BJ (cell line): ENCODE results near the gene RHBDD1. TPM values are rescaled to one million over a fixed set of nuclear protein-coding genes. Genes with fewer than 3 reads are reported as not detected.

ENCODE experiments used
- CTCF ChIA-PET: fragments of 350-600 bp; formaldehyde crosslinking; extraction: SDS; loops from one replicate; lab custom pipeline; 2021; ENCODE audit warnings: antibody characterized with exemption, inconsistent platforms; lab: Yijun Ruan, JAX
- POLR2A ChIA-PET: fragments of 300-600 bp; sonication (Branson Sonifier 250); formaldehyde crosslinking; extraction: SDS; loops from one replicate; lab custom pipeline; 2021; ENCODE audit warnings: antibody characterized with exemption; lab: Charles Lee
- DNase-seq: peaks from one replicate; pipeline ENCODE4 v3.0.0-alpha.2; 2011; ENCODE audit warnings: low read depth
- H3K27me3 ChIP-seq: 2 replicates; pipeline ENCODE4 v1.6.0; 2011; ENCODE audit warnings: low read length; ENCODE audit not compliant: control insufficient read depth, insufficient read depth
- H3K36me3 ChIP-seq: 2 replicates; pipeline ENCODE4 v1.5.1; 2011; ENCODE audit warnings: low read length; ENCODE audit not compliant: control insufficient read depth, insufficient read depth
- H3K4me3 ChIP-seq: 2 replicates; pipeline ENCODE4 v1.5.1; 2011; ENCODE audit warnings: low read depth, mild to moderate bottlenecking, control low read depth, low read length
- CTCF ChIP-seq: IDR thresholded peaks from 2 replicates; pipeline ENCODE4 v1.5.1; 2011; ENCODE audit warnings: low read depth, mild to moderate bottlenecking, control low read depth, inconsistent platforms, low read length, moderate library complexity; ENCODE audit not compliant: insufficient read depth
- polyA plus RNA-seq: library from polyadenylated mRNA; depleted of rRNA; stranded (reverse); fragments of >200 nt; gene quantifications from 2 replicates; pipeline ENCODE4 v1.2.3, GENCODE V29; 2011

Gene RHBDD1
- polyA plus RNA-seq, 1 experiment: 29.2 TPM

- no peak for TF ChIP-seq CTCF
- ChIA-PET POLR2A (no interaction called here), CTCF (no interaction called here)
- Histone ChIP-seq H3K27me3 (no peaks in the 10 kb centered on the region), H3K4me3 (no peak overlapping the region), H3K36me3 (no peaks in the 10 kb centered on the region)
- no peak for DNase-seq
Observed at GRCh38 chr2:226888378-226888965, 52.6 kb downstream of the RHBDD1 start.

- Histone ChIP-seq H3K4me3 (no peak overlapping the region), H3K36me3 (no peaks in the 10 kb centered on the region), H3K27me3 (no peaks in the 10 kb centered on the region)
- TF ChIP-seq CTCF: no peak
- CTCF ChIA-PET: no interaction called here
- POLR2A ChIA-PET: no interaction called here
- no peak for DNase-seq
Observed at GRCh38 chr2:226888971-226889370, 53.1 kb downstream of the RHBDD1 start.

GRCh38 chr2:226890286-226890685 lies 54.4 kb downstream of the RHBDD1 start:
- H3K27me3 ChIP-seq: no peaks in the 10 kb centered on the region
- ChIA-PET CTCF (no interaction called here), POLR2A (no interaction called here)
- no peak for TF ChIP-seq CTCF
- no peaks in the 10 kb centered on the region for H3K36me3 ChIP-seq
- H3K4me3 ChIP-seq: no peak overlapping the region
- no peak for DNase-seq

GRCh38 chr2:226891780-226892590 lies 56.1 kb downstream of the RHBDD1 start:
- peak; percentile 82 for DNase-seq
- POLR2A ChIA-PET: no interaction called here
- TF ChIP-seq CTCF: no peak
- CTCF ChIA-PET: no interaction called here
- Histone ChIP-seq H3K36me3 (no peaks in the 10 kb centered on the region; the same call in 1 of the 2 replicates), H3K4me3 (no peak overlapping the region), H3K27me3 (no peaks in the 10 kb centered on the region)

- H3K36me3 ChIP-seq: no peaks in the 10 kb centered on the region; the same call in 1 of the 2 replicates
- H3K27me3 ChIP-seq: no peaks in the 10 kb centered on the region
- no peak for DNase-seq
- TF ChIP-seq CTCF: no peak
- CTCF ChIA-PET: no interaction called here
- POLR2A ChIA-PET: no interaction called here
- H3K4me3 ChIP-seq: no peak overlapping the region
Observed at GRCh38 chr2:226892729-226893128, 56.9 kb downstream of the RHBDD1 start.
